ENCODE results near the gene HECA. TPM values are rescaled to one million over a fixed set of nuclear protein-coding genes. Genes with fewer than 3 reads are reported as not detected.
"Not testable (repeated sequence)": the region's sequence is repeated elsewhere in the genome, so short reads cannot be mapped to it uniquely, and the experiment has no call there.

HECA gene, protein sequence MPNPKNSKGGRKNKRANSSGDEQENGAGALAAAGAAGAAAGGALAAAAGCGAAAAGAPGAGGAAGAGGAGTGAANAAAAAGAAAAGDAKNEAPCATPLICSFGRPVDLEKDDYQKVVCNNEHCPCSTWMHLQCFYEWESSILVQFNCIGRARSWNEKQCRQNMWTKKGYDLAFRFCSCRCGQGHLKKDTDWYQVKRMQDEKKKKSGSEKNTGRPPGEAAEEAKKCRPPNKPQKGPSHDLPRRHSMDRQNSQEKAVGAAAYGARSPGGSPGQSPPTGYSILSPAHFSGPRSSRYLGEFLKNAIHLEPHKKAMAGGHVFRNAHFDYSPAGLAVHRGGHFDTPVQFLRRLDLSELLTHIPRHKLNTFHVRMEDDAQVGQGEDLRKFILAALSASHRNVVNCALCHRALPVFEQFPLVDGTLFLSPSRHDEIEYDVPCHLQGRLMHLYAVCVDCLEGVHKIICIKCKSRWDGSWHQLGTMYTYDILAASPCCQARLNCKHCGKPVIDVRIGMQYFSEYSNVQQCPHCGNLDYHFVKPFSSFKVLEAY
- 4.0 and 4.8 TPM in 2 replicates for total RNA-seq (2014; rRNA removed; shearing (Covaris generic); ENCODE audit: low replicate concordance)

DNA sequence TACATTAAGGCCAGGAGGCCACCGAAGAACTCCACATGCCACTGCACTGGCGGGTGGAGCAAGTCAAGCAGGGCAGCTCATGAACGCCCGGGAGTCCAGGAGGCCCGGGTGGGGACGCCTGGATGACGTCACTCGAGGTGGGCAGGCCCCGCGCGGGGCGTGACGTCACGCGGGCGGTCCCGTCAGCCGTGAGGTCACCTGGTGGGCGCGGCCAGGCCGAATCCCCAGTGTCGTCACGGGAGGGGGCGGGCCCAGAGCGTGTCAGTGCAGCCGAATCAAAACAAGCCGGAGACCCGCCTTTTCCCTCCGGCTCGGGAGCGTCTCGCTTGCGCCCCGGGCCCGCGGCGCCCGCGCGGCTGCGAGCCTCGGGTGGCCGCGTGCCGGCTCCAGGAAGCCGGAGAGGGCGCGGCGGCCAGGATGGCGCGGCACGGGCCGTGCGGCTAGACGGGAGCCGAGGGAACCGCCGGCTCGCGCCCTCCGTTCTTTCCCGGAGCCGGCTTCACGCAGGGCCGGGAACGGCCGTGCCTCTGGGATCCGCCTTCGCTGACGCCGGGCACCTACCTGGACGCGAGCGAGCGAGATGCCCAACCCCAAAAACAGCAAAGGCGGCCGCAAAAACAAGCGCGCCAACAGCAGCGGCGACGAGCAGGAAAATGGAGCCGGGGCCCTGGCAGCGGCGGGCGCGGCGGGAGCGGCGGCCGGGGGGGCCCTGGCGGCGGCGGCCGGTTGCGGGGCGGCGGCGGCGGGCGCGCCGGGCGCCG, at the start of gene HECA:
HECA (plus strand) TSS at position 264 of the 761 bp plus-strand sequence; CDS start at position 581, 317 bp downstream.
- H3K36me3 ChIP-seq, result no peaks in the 10 kb centered on the region
- DNase-seq, result peak; percentile 95
- peak within 1 kb of the TSS; percentile 73 for H3K4me3 ChIP-seq
- H3K9me3 ChIP-seq, result no peaks in the 10 kb centered on the region
- peaks cover 2% of the 10 kb centered on the region; the same call in 1 of the 2 replicates for H3K27me3 ChIP-seq

DNA sequence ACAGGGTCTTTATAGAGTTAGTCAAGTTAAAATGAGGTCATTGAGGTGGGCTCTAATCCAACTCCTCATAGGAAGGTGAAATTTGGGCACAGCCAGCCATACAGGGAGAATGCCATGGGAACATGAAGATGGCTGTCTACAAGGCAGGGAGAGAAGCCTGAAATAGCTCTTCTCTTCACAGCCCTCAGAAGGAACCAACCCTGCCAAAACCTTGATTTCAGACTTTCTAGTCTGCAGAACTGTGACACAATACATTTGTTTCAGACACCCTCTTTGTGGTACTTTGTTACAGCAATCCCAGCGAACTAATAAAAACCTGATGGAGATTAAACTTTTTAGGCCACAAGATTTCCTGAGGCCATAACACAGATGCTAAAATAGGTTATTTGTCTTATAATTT, 43.1 kb upstream of the HECA start:
- H3K4me3 ChIP-seq, result no peak overlapping the region
- no peaks in the 10 kb centered on the region for H3K36me3 ChIP-seq
- no peak for DNase-seq
- no peaks in the 10 kb centered on the region for H3K9me3 ChIP-seq
- H3K27me3 ChIP-seq, result no peaks in the 10 kb centered on the region

DNA sequence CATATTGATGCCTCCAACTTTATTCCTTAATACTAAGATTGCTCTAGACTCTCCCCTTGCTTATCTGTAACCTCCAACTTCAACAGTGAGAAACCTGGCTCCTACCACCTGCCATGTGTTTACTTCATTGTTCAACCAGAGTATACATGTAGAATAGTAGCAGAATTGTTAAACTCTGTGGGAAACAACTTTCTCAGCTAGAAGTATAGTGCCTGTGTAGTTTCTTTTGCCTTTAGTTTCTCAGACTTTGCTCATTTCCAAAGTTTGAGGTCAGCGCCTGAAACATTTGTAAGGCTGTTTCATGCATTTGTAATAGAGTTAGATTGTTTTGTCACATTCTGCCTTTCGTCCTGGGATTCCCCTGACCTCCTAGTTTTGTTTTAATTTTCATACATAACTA, 34.9 kb upstream of the HECA start:
- Histone ChIP-seq H3K4me3 (no peak overlapping the region), H3K27me3 (no peaks in the 10 kb centered on the region), H3K36me3 (no peaks in the 10 kb centered on the region), H3K9me3 (no peaks in the 10 kb centered on the region)
- no peak for DNase-seq

DNA sequence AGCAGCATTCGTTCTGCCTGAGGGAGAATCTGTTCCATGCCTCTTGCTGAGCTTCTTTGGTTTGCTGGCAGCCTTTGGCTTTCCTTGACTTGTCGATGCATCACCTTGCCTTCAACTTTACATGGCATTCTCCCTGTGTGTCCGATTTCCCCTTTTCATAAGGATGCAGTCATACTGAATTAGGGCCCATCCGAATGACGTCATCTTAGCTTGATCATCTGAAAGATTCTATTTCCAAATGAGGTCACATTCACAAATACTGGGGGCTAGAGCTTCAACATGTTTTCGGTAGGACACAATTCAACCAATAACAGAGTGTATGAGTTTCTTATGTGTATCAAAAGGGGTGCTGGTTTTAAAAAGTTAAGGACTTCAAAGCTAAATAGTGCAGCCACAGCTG, 27.8 kb upstream of the HECA start:
- H3K36me3 ChIP-seq, result no peaks in the 10 kb centered on the region
- H3K4me3 ChIP-seq, result no peak overlapping the region
- H3K9me3 ChIP-seq, result no peaks in the 10 kb centered on the region
- no peaks in the 10 kb centered on the region for H3K27me3 ChIP-seq
- no peak for DNase-seq

DNA sequence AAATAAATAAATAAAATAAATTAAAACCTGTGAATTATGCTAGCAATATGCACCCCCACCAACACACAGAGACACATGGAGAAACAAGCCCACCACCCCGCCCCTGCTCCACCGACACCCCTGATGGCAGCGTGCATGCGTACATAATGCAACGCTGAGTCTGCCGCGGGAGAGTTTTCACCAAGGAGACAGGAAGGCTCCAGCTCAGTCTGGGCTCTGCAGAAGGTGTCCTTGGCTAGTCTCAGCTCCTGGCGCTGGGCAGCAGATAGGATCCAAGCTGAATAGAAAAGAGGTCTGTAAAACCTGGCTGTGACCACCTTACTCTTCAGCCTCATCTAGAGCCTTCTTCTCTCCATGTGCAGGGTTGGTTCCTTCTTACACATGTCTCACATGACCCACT, 26.5 kb upstream of the HECA start:
- Histone ChIP-seq H3K36me3 (no peaks in the 10 kb centered on the region), H3K27me3 (no peaks in the 10 kb centered on the region)

DNA sequence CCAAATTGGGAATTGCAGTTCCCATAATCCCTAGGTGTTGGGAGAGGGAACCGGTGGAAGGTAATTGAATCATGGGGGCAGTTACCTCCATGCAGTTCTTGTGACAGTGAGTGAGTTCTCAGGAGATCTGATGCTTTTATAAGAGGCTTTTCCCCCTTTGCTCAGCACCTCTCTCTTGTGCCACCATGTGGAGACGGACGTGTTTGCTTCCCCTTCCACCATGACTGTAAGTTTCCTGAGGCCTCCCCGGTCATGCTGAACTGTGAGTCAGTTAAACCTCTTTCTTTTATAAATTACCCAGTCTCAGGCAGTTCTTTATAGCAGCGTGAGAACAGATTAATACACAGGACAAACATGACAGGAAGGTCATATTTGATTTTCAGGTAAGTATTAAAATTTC, 25.3 kb upstream of the HECA start:
- no peaks in the 10 kb centered on the region for H3K9me3 ChIP-seq
- no peak for DNase-seq

More for the DNA sequence above, 26.5 kb upstream of the HECA start:
- DNase-seq, result no peak
- no peak overlapping the region for H3K4me3 ChIP-seq
- no peaks in the 10 kb centered on the region for H3K9me3 ChIP-seq

DNA sequence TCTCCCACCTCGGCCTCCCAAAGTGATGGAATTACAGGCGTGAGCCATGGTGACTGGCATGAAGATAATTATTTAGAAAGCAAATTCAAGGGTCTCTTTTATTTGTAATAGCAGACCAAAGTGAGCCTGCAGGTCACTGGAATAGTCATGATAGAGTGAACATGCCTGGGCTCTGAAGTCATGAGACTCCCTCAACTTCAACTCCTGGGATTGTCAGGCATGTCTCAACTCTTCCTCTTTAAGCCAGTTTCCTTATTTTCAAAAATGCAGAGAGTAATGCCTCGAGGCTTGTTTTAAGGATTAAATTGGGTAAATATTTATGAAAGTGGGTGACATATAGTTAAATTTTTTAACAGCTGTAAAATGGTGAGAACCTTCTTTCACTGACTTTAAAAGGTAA, 22.7 kb upstream of the HECA start:
- Histone ChIP-seq H3K9me3 (no peaks in the 10 kb centered on the region), H3K27me3 (no peaks in the 10 kb centered on the region), H3K4me3 (no peak overlapping the region), H3K36me3 (no peaks in the 10 kb centered on the region)
- no peak for DNase-seq

More for the DNA sequence above, 25.3 kb upstream of the HECA start:
- no peak overlapping the region for H3K4me3 ChIP-seq
- no peaks in the 10 kb centered on the region for H3K27me3 ChIP-seq
- H3K36me3 ChIP-seq, result no peaks in the 10 kb centered on the region

DNA sequence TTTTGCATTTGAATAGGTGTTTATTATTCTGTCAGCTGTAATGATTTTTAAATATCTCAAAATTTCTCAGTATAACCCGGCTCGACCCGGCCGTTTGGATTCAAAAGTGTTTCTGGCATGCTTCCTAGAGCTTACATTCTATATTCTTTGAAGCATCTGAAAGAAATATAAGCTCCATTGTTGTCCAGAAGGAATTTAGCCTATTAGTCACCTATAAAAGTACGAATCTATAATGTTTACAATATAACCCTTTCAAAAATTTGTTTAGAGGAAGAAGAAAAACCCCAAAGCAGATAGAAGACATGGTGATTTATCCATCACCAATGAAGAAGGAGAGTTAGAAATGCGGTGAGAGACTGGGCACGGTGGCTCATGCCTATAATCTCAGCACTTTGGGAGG, 22.3 kb upstream of the HECA start:
- H3K36me3 ChIP-seq, result no peaks in the 10 kb centered on the region
- no peaks in the 10 kb centered on the region for H3K9me3 ChIP-seq
- H3K4me3 ChIP-seq, result no peak overlapping the region
- no peaks in the 10 kb centered on the region for H3K27me3 ChIP-seq
- DNase-seq, result no peak

DNA sequence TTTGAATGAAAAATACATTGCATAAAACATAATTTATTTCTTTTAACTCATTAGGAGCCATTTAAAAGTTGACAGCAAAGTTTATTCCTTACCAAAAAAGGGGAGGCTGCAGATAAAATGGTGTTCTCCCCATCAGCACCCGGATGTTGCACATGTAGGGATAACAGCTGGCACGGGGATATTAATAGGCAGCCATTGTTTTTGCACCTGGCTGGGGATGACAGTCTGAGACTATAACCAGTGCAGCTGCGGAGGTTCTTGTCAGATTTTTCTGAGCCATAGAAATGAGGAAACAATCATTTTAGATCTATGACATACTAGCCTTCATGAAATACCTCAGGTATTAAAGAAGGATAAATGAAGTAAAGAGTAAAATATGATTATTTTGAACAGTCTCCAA, 20.1 kb upstream of the HECA start:
- Histone ChIP-seq H3K4me3 (no peak overlapping the region), H3K9me3 (peaks cover 2% of the 10 kb centered on the region), H3K27me3 (no peaks in the 10 kb centered on the region), H3K36me3 (no peaks in the 10 kb centered on the region)
- DNase-seq, result no peak

DNA sequence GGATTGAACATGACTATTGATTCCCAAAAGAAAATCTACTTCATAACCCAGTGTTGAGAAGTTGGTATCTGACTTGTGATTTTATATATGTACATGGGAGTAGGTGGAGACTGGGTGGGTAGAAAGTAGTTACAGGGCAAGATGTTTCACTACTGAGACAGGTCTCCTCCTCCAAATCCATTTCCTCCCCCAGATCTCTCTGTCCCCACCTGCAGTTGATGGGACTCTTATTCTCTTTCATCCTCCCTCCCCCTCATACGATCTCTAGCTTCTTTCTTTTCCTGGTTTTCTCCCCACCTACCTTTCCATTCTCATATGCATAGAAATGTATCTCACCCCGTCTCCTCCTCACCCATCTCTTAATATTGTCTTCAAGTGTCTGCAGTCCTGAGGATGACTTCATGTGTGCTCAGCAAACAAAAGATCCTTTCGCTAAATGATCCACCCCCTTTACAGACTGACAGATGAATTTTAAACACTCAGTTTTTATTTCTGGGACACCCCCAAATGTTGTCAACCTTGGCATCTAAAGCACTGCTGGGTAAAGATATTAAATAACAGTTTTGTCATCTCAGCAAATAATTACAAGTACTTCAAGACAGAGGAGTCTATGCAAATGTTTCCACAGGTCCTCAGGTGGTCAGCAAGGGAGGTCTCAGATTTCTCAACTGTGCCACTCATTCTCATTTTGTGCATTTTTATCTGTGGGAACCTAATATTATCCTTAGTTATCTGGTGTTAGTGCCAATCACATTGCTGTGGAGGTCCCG, 18.7 kb upstream of the HECA start:
- DNase-seq, result no peak
- Histone ChIP-seq H3K36me3 (no peaks in the 10 kb centered on the region), H3K9me3 (peaks cover 11% of the 10 kb centered on the region), H3K4me3 (no peak overlapping the region), H3K27me3 (no peaks in the 10 kb centered on the region)

DNA sequence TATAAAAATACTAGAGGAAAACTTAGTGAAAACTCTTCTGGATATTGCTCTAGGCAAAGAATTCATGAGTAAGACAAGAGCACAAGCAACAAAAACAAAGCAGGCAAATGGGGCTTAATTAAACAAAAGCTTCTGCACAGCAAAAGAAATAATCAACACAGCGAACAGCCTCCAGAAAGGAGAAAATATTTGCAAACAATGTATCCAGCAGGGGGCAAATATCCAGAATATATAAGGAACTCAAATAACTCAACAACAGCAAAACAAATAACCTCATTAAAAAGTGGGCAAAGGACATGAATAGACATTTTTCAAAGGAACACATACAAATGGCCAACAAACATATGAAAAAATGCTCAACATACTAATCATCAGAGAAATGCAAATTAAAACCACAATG, 17.1 kb upstream of the HECA start:
- no peak for DNase-seq
- Histone ChIP-seq H3K9me3 (peaks cover 11% of the 10 kb centered on the region), H3K4me3 (no peak overlapping the region), H3K36me3 (no peaks in the 10 kb centered on the region), H3K27me3 (no peaks in the 10 kb centered on the region)

DNA sequence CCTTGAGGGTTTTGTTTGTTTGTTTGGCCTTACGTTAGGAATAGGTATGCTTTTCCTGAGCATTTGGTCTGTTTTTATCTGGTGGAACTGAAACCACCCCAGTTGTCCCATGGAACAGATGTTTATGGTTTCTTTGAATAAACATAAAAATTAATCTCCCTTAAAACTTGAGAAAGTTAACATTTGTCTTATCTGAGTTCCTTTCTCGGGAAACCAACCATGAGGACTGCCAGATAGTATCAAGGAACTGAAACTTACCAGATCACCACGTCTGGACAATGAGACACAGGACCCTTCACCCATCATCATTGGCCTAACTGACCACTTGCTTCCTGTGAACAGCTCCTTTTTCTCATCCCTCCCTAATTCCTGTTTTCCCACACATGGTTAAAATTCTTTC, 15.3 kb upstream of the HECA start:
- H3K9me3 ChIP-seq, result peaks cover 11% of the 10 kb centered on the region
- no peaks in the 10 kb centered on the region for H3K36me3 ChIP-seq
- no peaks in the 10 kb centered on the region for H3K27me3 ChIP-seq
- no peak for DNase-seq
- H3K4me3 ChIP-seq, result no peak overlapping the region

DNA sequence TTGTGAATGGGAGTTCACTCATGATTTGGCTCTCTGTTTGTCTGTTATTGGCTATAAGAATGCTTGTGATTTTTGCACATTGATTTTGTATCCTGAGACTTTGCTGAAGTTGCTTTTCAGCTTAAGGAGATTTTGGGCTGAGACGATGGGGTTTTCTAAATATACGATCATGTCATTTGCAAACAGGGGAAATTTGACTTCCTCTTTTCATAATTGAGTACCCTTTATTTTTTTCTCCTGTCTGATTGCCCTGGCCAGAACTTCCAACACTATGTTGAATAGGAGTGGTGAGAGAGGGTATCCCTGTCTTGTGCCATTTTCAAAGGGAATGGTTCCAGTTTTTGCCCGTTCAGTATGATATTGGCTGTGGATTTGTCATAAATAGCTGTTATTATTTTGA, 12.1 kb upstream of the HECA start:
- DNase-seq, H3K36me3 ChIP-seq: not testable (repeated sequence)

DNA sequence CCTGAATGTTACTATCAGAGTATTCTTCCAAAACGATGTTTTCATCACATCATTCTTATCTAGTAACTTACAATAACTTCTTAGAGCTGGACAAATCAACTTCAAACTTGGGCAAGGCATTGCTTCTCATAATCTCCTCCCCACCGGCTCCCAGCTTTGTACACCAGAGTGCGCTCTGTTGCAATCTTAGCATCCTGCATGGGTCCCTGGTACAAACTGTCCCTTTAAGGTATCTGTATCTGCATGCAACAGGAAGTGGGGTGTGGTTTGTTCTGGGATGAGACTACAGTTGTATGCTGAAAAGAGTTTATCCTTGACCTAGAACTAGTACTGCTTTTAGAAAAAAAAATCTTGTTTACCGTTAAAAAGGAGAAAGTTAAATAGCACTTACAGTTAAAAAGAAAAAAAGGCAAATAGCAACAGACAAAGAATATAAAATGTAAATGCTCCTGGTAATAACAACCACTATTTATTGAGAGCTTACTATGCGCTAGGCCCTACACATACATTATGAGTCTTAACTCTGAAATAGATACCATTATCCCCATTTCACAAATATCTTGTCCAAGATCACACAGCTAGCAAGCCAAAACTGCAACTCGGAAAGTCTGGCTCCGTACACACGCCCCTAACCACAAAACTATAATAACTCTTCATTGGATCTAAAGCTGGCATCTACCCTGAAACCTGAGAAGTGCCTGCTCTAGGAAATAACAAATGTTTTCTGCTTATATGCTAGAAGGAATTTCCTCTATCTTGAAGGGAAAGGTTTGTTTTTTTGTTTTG, 9.8 kb upstream of the HECA start:
- Histone ChIP-seq H3K4me3 (no peak overlapping the region), H3K27me3 (no peaks in the 10 kb centered on the region), H3K36me3 (no peaks in the 10 kb centered on the region), H3K9me3 (peaks cover 6% of the 10 kb centered on the region)
- DNase-seq, result peak; percentile 53

More for the DNA sequence above, 12.1 kb upstream of the HECA start:
- H3K9me3 ChIP-seq, result peaks cover 11% of the 10 kb centered on the region
- H3K27me3 ChIP-seq, H3K4me3 ChIP-seq: not testable (repeated sequence)

DNA sequence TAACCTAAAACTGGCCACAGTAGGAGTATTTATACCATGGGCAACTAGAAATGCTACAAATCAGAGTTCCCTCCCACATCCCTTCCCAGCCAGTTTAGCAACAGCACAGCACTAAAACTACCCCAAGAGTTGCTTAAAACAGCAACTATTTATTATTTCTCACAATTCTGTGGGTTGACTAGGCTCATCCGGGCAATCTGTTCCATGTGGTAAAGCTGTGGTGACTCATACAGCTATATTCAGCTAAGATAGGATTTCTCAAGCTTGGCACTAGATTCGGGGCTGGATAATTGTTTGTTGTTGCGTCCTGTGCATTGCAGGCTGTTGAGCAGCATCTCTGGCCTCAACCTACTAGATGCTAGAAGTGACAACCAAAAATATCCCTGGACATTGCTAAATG, 8.6 kb upstream of the HECA start:
- H3K27me3 ChIP-seq, result no peaks in the 10 kb centered on the region

DNA sequence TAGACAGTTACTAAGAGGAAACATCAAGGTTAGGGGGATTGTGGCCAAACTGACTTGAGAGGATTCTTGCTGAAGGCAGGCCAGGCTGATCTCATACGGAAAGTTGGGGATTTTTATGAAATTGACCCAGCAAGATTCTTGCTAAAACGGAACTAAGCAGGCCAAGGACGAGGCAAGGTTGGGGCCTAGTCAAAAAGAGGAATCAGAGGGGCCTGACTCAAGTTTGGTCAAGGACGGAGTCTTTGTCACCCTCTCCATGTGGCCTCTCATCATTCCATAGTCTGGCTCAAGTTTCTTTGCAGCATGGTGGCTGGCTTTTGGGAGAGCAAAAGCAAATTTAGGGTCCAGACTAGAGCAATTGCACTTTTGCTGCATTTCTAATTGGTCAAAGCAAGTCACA, 7.9 kb upstream of the HECA start:
- H3K9me3 ChIP-seq, result no peaks in the 10 kb centered on the region
- H3K27me3 ChIP-seq, result no peaks in the 10 kb centered on the region
- no peak for DNase-seq
- no peaks in the 10 kb centered on the region for H3K36me3 ChIP-seq
- no peak overlapping the region for H3K4me3 ChIP-seq

More for the DNA sequence above, 8.6 kb upstream of the HECA start:
- Histone ChIP-seq H3K4me3 (no peak overlapping the region), H3K9me3 (no peaks in the 10 kb centered on the region), H3K36me3 (no peaks in the 10 kb centered on the region)
- DNase-seq, result peak; percentile 75
